ENCODE measurements around the gene IGHMBP2.

GRCh38 chr11:68913188-68913587 is 9.5 kb downstream of the IGHMBP2 start:
- TF ChIP-seq CTCF (IDR thresholded peaks at IDR 0.05) (no peak), POLR2AphosphoS5 (IDR thresholded peaks at IDR 0.05) (no peak)
